ENCODE results near the gene EPB41. TPM values are rescaled to one million over a fixed set of nuclear protein-coding genes. Genes with fewer than 3 reads are reported as not detected.
"Not testable (repeated sequence)": the region's sequence is repeated elsewhere in the genome, so short reads cannot be mapped to it uniquely, and the experiment has no call there.

The EPB41 gene
- total RNA-seq, 1 donor from 2014 or later: 15.5 TPM

DNA sequence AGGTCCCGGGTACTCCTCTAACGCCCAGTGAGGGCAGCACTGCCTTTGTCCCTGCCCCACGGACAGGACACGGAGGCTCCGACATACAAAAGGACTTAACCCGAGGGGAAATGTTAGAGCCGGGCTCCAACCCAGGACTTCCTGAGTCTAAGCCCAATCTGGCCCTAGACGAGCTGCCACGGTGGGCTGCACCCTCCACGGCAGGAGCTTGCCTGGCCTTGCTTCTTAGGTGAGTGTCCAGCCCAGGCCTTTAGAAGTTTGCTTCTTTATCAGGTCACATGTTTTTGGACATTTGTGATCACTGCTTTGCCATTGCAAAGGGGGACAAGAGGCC lies 220.3 kb downstream of the EPB41 start:
- TF ChIP-seq, protein P1, sequence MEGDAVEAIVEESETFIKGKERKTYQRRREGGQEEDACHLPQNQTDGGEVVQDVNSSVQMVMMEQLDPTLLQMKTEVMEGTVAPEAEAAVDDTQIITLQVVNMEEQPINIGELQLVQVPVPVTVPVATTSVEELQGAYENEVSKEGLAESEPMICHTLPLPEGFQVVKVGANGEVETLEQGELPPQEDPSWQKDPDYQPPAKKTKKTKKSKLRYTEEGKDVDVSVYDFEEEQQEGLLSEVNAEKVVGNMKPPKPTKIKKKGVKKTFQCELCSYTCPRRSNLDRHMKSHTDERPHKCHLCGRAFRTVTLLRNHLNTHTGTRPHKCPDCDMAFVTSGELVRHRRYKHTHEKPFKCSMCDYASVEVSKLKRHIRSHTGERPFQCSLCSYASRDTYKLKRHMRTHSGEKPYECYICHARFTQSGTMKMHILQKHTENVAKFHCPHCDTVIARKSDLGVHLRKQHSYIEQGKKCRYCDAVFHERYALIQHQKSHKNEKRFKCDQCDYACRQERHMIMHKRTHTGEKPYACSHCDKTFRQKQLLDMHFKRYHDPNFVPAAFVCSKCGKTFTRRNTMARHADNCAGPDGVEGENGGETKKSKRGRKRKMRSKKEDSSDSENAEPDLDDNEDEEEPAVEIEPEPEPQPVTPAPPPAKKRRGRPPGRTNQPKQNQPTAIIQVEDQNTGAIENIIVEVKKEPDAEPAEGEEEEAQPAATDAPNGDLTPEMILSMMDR (conservative IDR thresholded peaks at IDR 0.05; ENCODE audit: low read depth, low read length): no peak
- H3K4me3 ChIP-seq (ENCODE audit: low read depth, low read length): no peak overlapping the region
- DNase-seq (ENCODE audit: low read depth): no peak

DNA sequence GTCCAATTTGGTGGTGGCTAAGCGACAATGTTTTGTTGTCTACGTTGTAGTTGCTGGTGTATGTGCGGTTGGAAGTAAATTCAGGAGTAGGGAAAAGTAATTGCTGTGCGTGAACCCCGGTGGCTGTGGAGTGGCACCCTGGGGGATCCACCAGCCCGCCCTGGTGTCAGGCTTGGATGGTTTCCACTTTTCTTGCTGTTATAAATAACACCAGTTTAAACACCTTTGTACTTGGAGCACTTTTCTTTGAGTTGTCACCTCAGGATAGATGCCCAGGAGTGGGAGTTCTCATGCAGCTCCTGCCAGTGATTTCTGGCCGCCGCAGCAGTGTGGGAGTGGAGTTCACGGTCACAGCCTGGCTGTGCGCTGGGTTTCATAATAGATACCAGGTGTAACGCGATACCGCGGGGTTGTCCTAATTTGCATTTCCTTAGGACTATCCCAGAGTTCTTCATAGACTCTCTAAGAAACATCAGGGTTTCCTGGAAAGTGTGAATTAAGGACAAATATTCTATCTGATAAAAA lies 222.1 kb downstream of the EPB41 start:
- DNase-seq (ENCODE audit: low read depth): no peak

DNA sequence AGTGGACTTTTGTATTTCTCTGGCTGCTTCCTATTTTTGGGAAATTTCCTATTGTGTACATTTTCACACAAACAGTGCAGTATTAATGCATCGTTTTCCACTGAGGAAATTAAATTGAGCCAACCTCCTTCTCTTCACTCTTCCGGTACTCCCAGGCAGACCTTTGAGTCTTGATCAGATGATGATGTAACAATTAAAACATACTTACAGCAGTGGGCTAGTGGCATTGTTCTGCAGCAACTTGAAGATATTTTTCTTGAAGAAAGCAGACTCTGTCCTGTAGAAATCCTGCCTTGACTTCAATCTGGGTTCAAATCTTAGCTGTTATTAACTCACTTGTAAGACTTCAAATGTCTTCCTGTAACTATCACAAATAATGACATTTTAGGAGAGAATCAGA lies 228.3 kb downstream of the EPB41 start:
- no peak overlapping the region for H3K4me3 ChIP-seq (ENCODE audit: low read depth, low read length)
- TF ChIP-seq, protein P1 (conservative IDR thresholded peaks at IDR 0.05; ENCODE audit: low read depth, low read length): no peak
- DNase-seq (ENCODE audit: low read depth): no peak

More for the DNA sequence above, 222.1 kb downstream of the EPB41 start:
- no peak overlapping the region for H3K4me3 ChIP-seq (ENCODE audit: low read depth, low read length)
- TF ChIP-seq, protein P1 (conservative IDR thresholded peaks at IDR 0.05; ENCODE audit: low read depth, low read length): no peak

DNA sequence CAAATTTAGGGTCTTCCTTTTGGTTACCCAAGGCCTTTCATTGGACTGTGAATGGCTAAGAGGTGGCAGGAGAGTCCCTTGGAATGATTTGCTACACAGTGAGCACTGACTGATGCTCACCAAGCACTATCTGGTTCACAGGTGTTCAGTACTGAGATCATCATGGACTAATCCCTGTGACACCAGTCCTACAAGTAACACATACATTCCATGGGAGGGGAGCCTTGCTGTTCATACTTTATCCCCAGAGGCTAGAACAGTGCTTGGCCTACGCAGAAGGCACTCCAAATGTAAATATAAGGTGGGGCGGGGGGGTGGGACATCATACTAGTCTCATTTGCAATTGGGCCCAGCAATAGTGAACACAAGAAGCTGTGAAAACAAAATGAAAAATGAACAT lies 229.8 kb downstream of the EPB41 start:
- DNase-seq (ENCODE audit: low read depth): no peak
- TF ChIP-seq, protein P1 (conservative IDR thresholded peaks at IDR 0.05; ENCODE audit: low read depth, low read length): no peak
- no peak overlapping the region for H3K4me3 ChIP-seq (ENCODE audit: low read depth, low read length)

DNA sequence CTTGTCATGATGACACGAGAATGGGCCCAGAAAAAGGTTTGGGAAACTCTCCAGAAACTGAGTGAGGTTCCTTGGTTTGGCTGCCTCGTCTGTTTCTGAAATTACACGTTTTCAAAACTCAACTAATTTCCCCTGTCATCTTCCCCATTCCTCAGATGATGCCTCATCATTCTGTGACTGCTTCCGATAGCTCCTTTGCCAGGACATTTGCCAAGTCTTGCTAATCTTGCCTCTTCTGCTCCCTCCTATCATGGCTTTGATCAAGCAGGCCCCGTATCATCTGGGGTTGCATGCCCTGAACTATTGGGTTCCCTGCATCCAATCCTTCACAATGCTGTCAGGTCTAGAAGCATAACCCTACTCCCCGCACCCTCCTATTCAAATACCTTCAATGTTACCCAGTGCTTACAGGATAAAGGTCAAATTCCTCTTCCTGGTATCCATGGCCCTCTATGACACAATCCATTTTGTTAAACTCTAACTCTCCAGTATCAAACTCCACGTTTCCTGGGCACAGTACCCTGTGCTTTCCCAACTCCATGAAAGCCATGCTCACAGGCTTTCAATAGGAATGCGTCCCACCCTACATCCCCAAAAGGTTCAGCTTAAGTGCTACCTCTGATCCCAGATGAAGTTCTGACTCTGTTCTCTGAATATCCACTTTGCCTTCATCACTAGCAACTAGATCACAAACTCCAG lies 231.5 kb downstream of the EPB41 start:
- no peak overlapping the region for H3K4me3 ChIP-seq (ENCODE audit: low read depth, low read length)
- DNase-seq (ENCODE audit: low read depth): peak; percentile 83
- TF ChIP-seq, protein P1 (conservative IDR thresholded peaks at IDR 0.05; ENCODE audit: low read depth, low read length): no peak

DNA sequence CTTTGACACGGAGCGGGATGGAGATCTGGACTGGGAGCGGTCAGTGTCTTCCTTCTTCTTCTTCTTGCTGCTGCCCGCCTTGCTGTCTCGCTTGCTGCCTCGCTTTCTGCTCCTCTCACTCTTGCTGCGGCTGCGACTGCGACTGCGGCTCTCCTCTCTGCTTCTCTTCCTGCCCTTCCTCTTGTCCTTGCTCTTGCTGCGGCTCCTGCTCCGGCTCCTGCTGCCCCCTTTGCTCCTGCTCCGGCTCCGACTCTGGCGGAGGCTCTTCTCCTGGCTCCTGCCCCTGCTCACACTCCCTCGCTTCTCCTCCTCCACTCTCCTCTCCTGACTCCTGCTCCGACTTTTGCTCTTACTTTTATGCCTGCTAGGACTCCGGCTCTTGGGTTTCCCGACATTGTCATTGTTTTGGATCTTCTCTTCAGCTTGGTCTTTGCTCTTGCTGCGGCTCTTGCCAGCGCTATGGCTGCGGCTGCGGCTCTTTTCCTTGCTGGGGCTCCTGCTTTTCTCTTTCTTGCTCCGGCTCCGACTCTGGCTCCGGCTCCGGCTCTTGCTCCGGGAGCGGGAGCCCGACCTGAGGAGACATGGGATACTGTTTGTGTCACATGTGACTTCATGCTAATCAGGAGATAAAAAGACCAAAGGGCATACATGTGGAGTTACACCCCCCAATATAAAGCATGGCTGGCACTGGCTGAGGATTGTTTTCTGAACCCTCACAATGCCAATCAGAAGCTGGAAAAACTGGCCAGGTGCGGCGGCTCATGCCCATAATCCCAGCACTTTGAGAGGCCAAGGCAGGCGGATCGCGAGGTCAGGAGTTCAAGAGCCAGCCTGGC lies 234.5 kb downstream of the EPB41 start:
- H3K4me3 ChIP-seq (ENCODE audit: low read depth, low read length): no peak overlapping the region
- no peak for DNase-seq (ENCODE audit: low read depth)
- TF ChIP-seq, protein P1 (conservative IDR thresholded peaks at IDR 0.05; ENCODE audit: low read depth, low read length): no peak

DNA sequence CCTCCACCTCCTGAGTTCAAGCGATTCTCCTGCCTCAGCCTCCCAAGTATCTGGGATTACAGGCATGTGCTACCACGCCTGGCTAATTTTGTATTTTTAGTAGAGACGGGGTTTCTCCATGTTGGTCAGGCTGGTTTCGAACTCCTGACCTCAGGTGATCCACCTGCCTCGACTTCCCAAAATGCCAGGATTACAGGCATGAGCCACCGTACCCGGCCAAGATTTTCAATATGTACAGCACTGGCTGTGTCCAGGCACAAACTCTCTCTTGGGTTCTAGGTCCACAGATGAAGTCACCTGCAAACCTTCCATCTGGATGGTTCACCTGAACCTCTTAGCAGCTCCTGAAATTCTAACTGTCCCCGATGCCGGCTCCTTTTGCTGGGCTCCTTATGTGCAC lies 236.0 kb downstream of the EPB41 start:
- DNase-seq (ENCODE audit: low read depth); H3K4me3 ChIP-seq (ENCODE audit: low read depth, low read length): not testable (repeated sequence)
